Pancreas (tissue), 10 donors: Measurements from ENCODE around the gene TAGLN2. TPM values are rescaled to one million over a fixed set of nuclear protein-coding genes. Genes with fewer than 3 reads are reported as not detected.

Source experiments
- ATAC-seq, 4 donors: fragments of 200-7000 bp; cut with Tn5 transposase; one replicate each; pipeline versions ENCODE4 v1.8.0 to v1.9.1; 2020; ENCODE audit warnings: mild to moderate bottlenecking in 4 of 4, moderate library complexity in 4 of 4
- DNase-seq, 6 donors: peaks; one replicate each; pipeline ENCODE4 v3.0.0-alpha.2; 2020
- FAIRE-seq: peaks from 2 replicates; lab custom pipeline; 2012; peaks lifted over from hg19 to GRCh38; lab: Jason Lieb, UNC
- H3K27ac ChIP-seq, 4 donors: fragments of 200-600 bp; sonication (generic); 1 replicate in 3 of 4; 2 replicates in 1 of 4; pipeline versions ENCODE4 v1.5.0 to v1.8.0; 2020
- H3K27me3 ChIP-seq, 4 donors: fragments of 200-600 bp; one replicate each; pipeline ENCODE4 v1.8.0; 2021
- H3K36me3 ChIP-seq, 3 donors: fragments of 200-600 bp; sonication (generic) in 1 of 3; one replicate each; pipeline versions ENCODE4 v1.5.0 to v1.8.0; 2020 to 2021
- H3K4me1 ChIP-seq, 3 donors: fragments of 200-600 bp; one replicate each; pipeline ENCODE4 v1.8.0; 2021
- H3K4me3 ChIP-seq, 4 donors: fragments of 200-600 bp; sonication (generic) in 2 of 4; one replicate each; pipeline versions ENCODE4 v1.5.0 to v1.8.0; 2020 to 2021
- H3K9me3 ChIP-seq, 4 donors: fragments of 200-600 bp; one replicate each; pipeline ENCODE4 v1.8.0; 2021
- WGBS, 2 donors: extraction: QIAGEN DNeasy Blood & Tissue Kit; methylation state at CpG; one replicate each; pipeline ENCODE4 v1.1.7; 2013; 5-methylcytosine and 5-hydroxymethylcytosine counted together
- intact Hi-C, 3 donors: fragments of 100-400 bp; cut with DNase I; formaldehyde crosslinking; loops; one replicate each; pipeline versions ENCODE4 v1.11.1 to v1.14.2; 2022
- polyA plus RNA-seq, 2 donors: library from polyadenylated mRNA; stranded (reverse); fragments of 200-250 nt; gene quantifications; one replicate each; pipeline ENCODE4 v1.2.3, GENCODE V29; 2013
- total RNA-seq, 6 donors: library from RNA; stranded (reverse); fragmentation: NEBNext Ultra II Directional in 4 of 6; extraction: Animal tissue kit (Norgen Biotek cat#: 25700) in 4 of 6; gene quantifications; one replicate each; pipeline versions ENCODE4 v1.2.1 to v1.2.4, GENCODE V29; 2021 to 2023
- TF ChIP-seq, protein P1 (sequence below), 4 donors: fragments of 200-600 bp; sonication (generic) in 3 of 4; IDR thresholded peaks; one replicate each; pipeline versions ENCODE4 v1.5.0 to v1.8.0; 2021; ENCODE audit warnings: antibody characterized with exemption in 4 of 4
- donor health status: healthy with polysubstance abuse.
- donor health status: DM: no; HTN: no; CAD: no; lungs with moderate emphysema.
- donor health status: DM: no; HTN: no; CAD: no.
- donor health status: control.
- donor health status: control.
- donor health status: Bipolar disorder and iron deficiency.
- donor health status: DM: yes; HTN: yes; CAD: no.
- donor health status: DM: no; HTN: no; CAD: no.
- donor health status: DM: no; HTN: no; CAD: no.
- donor health status: DM: yes; HTN: yes; CAD: no.

Gene TAGLN2
- total and polyA plus RNA-seq, 8 donors: 93.2 to 242 (median 159) TPM

DNA sequence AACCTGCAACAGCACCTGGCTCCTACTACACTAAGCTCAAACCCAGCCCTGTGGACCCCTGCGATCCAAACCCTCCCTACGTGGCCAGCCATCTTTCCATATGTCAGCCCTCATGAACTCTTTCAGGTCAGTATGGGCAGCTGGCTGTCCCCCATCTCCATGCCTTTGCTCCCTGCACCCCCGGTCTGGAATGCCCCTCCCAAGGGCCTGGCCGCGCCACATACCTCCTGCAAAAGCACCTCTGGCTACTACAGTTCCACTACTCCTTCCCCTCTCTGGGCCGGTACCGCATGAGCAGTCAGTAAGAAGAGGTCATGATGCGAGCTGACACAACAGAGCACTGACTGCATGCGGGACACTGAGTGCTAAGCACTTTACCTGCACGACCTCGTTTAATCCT, 10.0 kb upstream of the TAGLN2 start:
- DNase-seq: peak in 2 of 6 donors; percentile 46 to 58
- no peak overlapping the region for H3K27ac ChIP-seq
- H3K4me1 ChIP-seq: no peaks in the 10 kb centered on the region
- no peaks in the 10 kb centered on the region for H3K36me3 ChIP-seq
- 82 to 92% methylated on average over 11 of the region's 11 CpGs for WGBS, 2 donors
- intact Hi-C loops: loop anchor here in 1 of 3 donors (5.0 kb wide), 1 partner anchor 67 kb away; no protein-coding TSS in a partner anchor
- H3K4me3 ChIP-seq: no peak overlapping the region
- H3K9me3 ChIP-seq: no peaks in the 10 kb centered on the region
- no peak for FAIRE-seq
- no peak for ATAC-seq
- TF ChIP-seq, protein P1, sequence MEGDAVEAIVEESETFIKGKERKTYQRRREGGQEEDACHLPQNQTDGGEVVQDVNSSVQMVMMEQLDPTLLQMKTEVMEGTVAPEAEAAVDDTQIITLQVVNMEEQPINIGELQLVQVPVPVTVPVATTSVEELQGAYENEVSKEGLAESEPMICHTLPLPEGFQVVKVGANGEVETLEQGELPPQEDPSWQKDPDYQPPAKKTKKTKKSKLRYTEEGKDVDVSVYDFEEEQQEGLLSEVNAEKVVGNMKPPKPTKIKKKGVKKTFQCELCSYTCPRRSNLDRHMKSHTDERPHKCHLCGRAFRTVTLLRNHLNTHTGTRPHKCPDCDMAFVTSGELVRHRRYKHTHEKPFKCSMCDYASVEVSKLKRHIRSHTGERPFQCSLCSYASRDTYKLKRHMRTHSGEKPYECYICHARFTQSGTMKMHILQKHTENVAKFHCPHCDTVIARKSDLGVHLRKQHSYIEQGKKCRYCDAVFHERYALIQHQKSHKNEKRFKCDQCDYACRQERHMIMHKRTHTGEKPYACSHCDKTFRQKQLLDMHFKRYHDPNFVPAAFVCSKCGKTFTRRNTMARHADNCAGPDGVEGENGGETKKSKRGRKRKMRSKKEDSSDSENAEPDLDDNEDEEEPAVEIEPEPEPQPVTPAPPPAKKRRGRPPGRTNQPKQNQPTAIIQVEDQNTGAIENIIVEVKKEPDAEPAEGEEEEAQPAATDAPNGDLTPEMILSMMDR (IDR thresholded peaks at IDR 0.05): no peak
- no peaks in the 10 kb centered on the region for H3K27me3 ChIP-seq

- FAIRE-seq (no peak), DNase-seq (peak in 2 of 6 donors; percentile 51 to 57), ATAC-seq (no peak)
- no peak overlapping the region for H3K27ac ChIP-seq
- H3K27me3 ChIP-seq: no peaks in the 10 kb centered on the region
- intact Hi-C loops: loop anchor here in 1 of 3 donors (5.0 kb wide), 1 partner anchor 68 kb away; no protein-coding TSS in a partner anchor
- no peaks in the 10 kb centered on the region for H3K9me3 ChIP-seq
- H3K4me3 ChIP-seq: no peak overlapping the region
- H3K4me1 ChIP-seq: no peaks in the 10 kb centered on the region
- TF ChIP-seq, protein P1 (IDR thresholded peaks at IDR 0.05): no peak
- no peaks in the 10 kb centered on the region for H3K36me3 ChIP-seq
- WGBS, 2 donors: 82 to 86% methylated on average over 14 of the region's 14 CpGs
Observed at GRCh38 chr1:159934136-159935039, 9.1 kb upstream of the TAGLN2 start.

GRCh38 chr1:159933347-159933746, 8.0 kb upstream of the TAGLN2 start:
- ATAC-seq (no peak), FAIRE-seq (no peak), DNase-seq (no peak)
- Histone ChIP-seq H3K4me1 (no peaks in the 10 kb centered on the region), H3K27ac (no peak overlapping the region), H3K4me3 (no peak overlapping the region), H3K27me3 (no peaks in the 10 kb centered on the region), H3K9me3 (no peaks in the 10 kb centered on the region), H3K36me3 (no peaks in the 10 kb centered on the region)
- 78 to 86% methylated on average over 4 of the region's 4 CpGs for WGBS, 2 donors
- intact Hi-C loops: no loop called here
- TF ChIP-seq, protein P1 (IDR thresholded peaks at IDR 0.05): no peak

DNA sequence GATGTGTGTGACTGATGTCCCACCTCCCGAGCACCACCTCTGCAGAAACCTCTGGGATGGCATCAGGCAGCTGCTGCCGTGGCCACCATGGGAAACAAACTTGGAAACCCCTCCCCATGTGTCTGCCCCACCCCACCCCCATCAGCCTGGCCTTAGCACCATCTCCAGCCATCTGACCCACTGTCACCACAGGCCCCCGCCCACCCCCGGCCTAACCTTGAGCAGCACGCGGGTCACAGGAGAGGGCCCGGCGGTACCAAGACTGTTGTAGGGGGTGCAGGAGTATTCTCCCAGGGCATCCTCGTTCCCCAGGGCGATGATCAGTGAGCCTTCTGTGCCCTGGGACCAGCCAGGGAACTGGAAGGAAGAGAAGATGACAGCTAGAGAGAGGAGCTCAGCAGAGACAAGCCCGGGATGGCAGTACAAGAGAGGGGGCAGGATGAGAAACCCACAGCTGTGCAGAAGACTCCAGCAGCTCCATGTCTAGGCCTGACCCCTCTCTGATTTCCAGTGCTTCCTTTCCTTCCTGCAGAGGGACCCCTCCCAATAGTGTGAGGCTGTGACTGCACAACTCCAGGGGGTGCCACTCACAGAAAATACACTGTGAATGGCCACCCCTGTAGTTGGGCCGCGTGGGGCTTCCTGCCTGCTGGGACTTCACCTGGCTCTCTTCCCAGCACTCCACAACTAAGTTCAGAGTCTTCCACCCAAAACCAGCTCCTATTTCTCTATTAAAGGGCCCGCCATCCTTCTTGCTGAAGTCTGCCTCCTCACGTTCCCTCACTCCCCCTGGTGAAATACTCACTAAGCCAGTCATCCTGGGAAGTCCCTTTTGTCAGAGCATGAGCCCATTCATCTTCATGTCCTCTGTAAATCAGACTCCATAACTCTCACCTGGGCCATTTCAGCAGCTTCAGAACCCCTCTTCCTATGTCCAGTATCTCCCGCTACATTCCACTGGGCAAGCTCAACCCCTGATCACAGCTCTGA, 7.3 kb upstream of the TAGLN2 start:
- intact Hi-C loops: no loop called here
- 69 to 74% methylated on average over 15 to 16 of the region's 16 CpGs for WGBS, 2 donors
- Histone ChIP-seq H3K36me3 (no peaks in the 10 kb centered on the region), H3K9me3 (no peaks in the 10 kb centered on the region), H3K4me3 (no peak overlapping the region), H3K27ac (no peak overlapping the region), H3K27me3 (no peaks in the 10 kb centered on the region), H3K4me1 (no peaks in the 10 kb centered on the region)
- TF ChIP-seq, protein P1 (IDR thresholded peaks at IDR 0.05): no peak
- ATAC-seq (no peak), DNase-seq (peak in 2 of 6 donors; percentile 55 to 56), FAIRE-seq (no peak)
